IPS-18c (cell line): ENCODE data around the gene IL12RB1.
"Not testable (repeated sequence)": the region's sequence is repeated elsewhere in the genome, so short reads cannot be mapped to it uniquely, and the experiment has no call there.

ENCODE experiments used
- H3K4me3 ChIP-seq: 2 replicates; pipeline ENCODE4 v1.7.0; 2013; ENCODE audit warnings: low read depth, mild to moderate bottlenecking, low read length, moderate library complexity; ENCODE audit not compliant: insufficient read depth
- H3K9me3 ChIP-seq: one replicate; pipeline ENCODE4 v1.6.1; 2013; ENCODE audit warnings: mild to moderate bottlenecking, low read length, moderate library complexity; ENCODE audit not compliant: control insufficient read depth, insufficient read depth

Gene IL12RB1

GRCh38 chr19:18117692-18118378 lies 31.1 kb upstream of the IL12RB1 start:
- no peaks in the 10 kb centered on the region for H3K9me3 ChIP-seq
- H3K4me3 ChIP-seq: peak overlapping the region; percentile 52

- peak overlapping the region; percentile 47 for H3K4me3 ChIP-seq
These were observed 30.6 kb upstream of the IL12RB1 start for GRCh38 chr19:18117364-18117691.

DNA sequence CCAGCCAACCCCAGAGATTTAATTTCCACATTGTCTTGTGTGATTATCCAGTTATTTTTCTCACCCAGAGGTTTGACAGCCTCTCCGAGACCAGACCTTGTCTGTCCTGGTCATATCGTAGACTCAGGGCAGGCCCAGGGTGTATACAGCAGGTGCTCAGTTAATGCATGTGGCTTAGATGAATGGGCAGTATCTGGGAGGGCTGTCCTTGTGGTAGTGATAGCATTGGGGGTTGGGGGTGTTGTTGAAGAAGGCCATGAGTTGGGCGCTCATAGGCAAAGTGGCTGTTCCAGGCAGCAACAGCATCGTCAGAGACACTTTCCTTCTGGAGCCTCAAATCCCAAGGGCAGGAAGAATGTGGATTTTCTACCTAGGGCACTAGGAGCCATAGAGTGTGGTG lies 27.7 kb upstream of the IL12RB1 start:
- Histone ChIP-seq H3K4me3 (no peak overlapping the region), H3K9me3 (peaks cover under 1% of the 10 kb centered on the region)

More at GRCh38 chr19:18117364-18117691, 30.6 kb upstream of the IL12RB1 start:
- H3K9me3 ChIP-seq: no peaks in the 10 kb centered on the region

DNA sequence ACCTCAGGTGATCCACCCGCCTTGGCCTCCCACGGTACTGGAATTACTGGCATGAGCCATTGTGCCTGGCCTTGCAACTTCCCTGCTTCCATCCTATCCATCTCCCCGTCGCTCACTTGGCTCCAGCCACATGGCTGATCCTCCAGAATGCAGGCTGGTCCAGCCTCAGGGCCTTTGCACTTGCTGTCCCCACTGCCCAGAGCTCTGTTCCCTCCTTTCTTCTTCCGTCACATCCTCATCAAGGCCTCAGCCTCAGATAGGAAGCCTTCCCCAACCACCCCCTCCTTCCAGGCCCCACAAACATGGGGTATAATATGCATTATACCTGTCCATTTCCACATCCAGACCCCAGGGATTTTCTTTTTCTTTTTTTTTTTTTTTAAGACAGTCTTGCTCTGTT lies 27.1 kb upstream of the IL12RB1 start:
- no peak overlapping the region for H3K4me3 ChIP-seq
- peaks cover 2% of the 10 kb centered on the region for H3K9me3 ChIP-seq

GRCh38 chr19:18112989-18113478 lies 26.3 kb upstream of the IL12RB1 start:
- Histone ChIP-seq H3K9me3 (peaks cover 2% of the 10 kb centered on the region), H3K4me3 (no peak overlapping the region)

DNA sequence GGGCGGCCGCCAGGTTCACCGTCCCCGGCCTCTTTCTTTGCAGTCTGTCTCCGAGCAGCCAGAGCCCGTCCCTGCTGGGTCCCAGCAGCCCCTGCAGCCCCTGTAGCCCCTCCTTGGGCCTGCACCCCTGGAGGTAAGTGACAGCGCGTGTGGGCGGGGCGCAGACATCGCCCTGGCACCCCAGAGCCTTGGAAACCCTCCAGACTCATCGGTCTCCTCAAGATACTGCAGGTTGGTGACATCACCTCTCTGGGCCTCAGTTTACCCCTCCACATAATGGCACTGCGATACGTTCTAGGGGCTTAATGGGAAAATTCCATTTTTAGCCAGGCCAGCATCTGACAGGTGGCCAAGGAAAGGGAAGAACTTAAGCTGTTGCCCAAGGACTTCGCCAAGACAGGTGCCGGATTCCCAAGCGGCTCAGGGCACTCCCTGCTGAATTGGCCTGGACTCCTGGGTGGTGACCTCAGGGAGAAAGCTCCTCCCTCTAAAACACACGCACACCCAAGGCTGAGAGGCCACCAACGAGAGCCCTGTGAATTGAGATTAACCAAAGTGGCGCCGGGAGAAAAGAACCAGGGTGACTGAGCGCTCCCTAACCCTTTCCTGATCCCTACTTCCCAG lies 24.0 kb upstream of the IL12RB1 start:
- Histone ChIP-seq H3K9me3 (peaks cover 2% of the 10 kb centered on the region), H3K4me3 (peak overlapping the region; percentile 81)

- Histone ChIP-seq H3K9me3 (peaks cover 2% of the 10 kb centered on the region), H3K4me3 (peak overlapping the region; percentile 81)
These were observed 23.2 kb upstream of the IL12RB1 start for GRCh38 chr19:18109733-18110608.

- Histone ChIP-seq H3K9me3 (peaks cover 2% of the 10 kb centered on the region), H3K4me3 (peak overlapping the region; percentile 81)
These were observed 22.6 kb upstream of the IL12RB1 start for GRCh38 chr19:18109341-18109732.

- H3K9me3 ChIP-seq: peaks cover 2% of the 10 kb centered on the region
- no peak overlapping the region; the same call in 1 of the 2 replicates for H3K4me3 ChIP-seq
These were observed 22.2 kb upstream of the IL12RB1 start for GRCh38 chr19:18108897-18109296.

GRCh38 chr19:18107235-18107634 lies 20.5 kb upstream of the IL12RB1 start:
- no peak overlapping the region for H3K4me3 ChIP-seq
- peaks cover 2% of the 10 kb centered on the region for H3K9me3 ChIP-seq

DNA sequence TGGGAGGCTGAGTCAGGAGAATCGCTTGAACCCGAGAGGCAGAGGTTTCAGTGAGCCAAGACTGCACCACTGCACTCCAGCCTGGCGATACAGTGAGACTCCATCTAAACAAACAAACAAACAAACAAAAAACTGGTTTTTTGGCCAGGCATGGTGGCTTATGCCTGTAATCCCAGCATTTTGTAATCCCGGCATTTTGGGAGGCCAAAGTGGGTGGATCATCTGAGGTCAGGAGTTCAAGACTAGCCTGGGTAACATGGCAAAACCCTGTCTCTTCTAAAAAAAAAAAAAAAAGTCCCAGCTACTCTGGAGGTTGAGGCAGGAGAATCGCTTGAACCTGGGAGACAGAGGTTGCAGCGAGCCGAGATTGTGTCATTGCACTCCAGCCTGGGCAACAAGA lies 18.5 kb upstream of the IL12RB1 start:
- H3K4me3 ChIP-seq: not testable (repeated sequence)

DNA sequence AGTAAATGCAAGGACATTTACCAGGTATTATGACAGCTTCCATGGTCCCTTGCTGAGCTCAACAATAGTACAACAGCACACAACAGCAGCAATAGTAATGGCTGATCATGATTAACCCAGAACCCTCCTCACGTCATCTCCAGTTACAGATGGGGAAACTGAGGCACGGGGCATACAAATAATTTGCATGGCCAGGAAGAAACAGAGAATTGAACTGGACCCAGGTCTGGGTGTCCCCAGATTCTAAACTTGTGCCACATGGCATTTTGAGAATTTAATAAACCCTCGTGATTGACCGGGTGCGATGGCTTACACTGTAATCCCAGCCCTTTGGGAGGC lies 18.0 kb upstream of the IL12RB1 start:
- Histone ChIP-seq H3K9me3 (peaks cover 2% of the 10 kb centered on the region), H3K4me3 (peak overlapping the region; percentile 48)

More for the DNA sequence above, 18.5 kb upstream of the IL12RB1 start:
- H3K9me3 ChIP-seq: not testable (repeated sequence)

- H3K4me3 ChIP-seq: no peak overlapping the region
- no peaks in the 10 kb centered on the region for H3K9me3 ChIP-seq
These were observed 16.3 kb upstream of the IL12RB1 start for GRCh38 chr19:18102916-18103542.

GRCh38 chr19:18101268-18101667 lies 14.5 kb upstream of the IL12RB1 start:
- Histone ChIP-seq H3K9me3 (no peaks in the 10 kb centered on the region), H3K4me3 (no peak overlapping the region)

- H3K4me3 ChIP-seq: no peak overlapping the region
- H3K9me3 ChIP-seq: no peaks in the 10 kb centered on the region
These were observed 14.0 kb upstream of the IL12RB1 start for GRCh38 chr19:18100710-18101109.

GRCh38 chr19:18099623-18099995 lies 12.9 kb upstream of the IL12RB1 start:
- Histone ChIP-seq H3K9me3 (no peaks in the 10 kb centered on the region), H3K4me3 (no peak overlapping the region)

GRCh38 chr19:18098891-18099622 lies 12.3 kb upstream of the IL12RB1 start:
- H3K9me3 ChIP-seq: no peaks in the 10 kb centered on the region
- H3K4me3 ChIP-seq: peak overlapping the region; percentile 16; the same call in 1 of the 2 replicates
